IMR-90 (cell line): ENCODE results near the gene CYP2R1. TPM values are rescaled to one million over a fixed set of nuclear protein-coding genes. Genes with fewer than 3 reads are reported as not detected.
A peak's percentile ranks its signal among the peaks of the same experiment; 100 is the strongest.
"Not testable (repeated sequence)": the region's sequence is repeated elsewhere in the genome, so short reads cannot be mapped to it uniquely, and the experiment has no call there.

Experiments used
- ATAC-seq: fragments of 200-7000 bp; cut with Tn5 transposase; 2 replicates; pipeline ENCODE4 v1.9.1; 2020; ENCODE audit warnings: low read depth, mild to moderate bottlenecking, moderate library complexity
- BruUV-seq: library from RNA; stranded (reverse); fragments of 400-500 nt; replicated peaks from 2 replicates; lab custom pipeline; 2021; lab: Mats Ljungman, UMichigan
- CTCF ChIA-PET: fragments of 300-600 bp; formaldehyde crosslinking; extraction: SDS; loops from one replicate; lab custom pipeline; 2021; ENCODE audit warnings: antibody characterized with exemption; lab: Yijun Ruan, JAX
- POLR2A ChIA-PET: fragments of 300-600 bp; sonication (Branson Sonifier 250); formaldehyde crosslinking; loops from one replicate; lab custom pipeline; 2022; ENCODE audit warnings: antibody characterized with exemption; ENCODE audit not compliant: unreplicated experiment; lab: Charles Lee
- DNase-seq: peaks from one replicate; pipeline ENCODE4 v3.0.0; 2013
- H2AFZ ChIP-seq: replicated peaks from 2 replicates; pipeline ENCODE3; 2013; ENCODE audit warnings: low read length, mild to moderate bottlenecking; ENCODE audit not compliant: poor library complexity
- H2AK5ac ChIP-seq: 2 replicates; pipeline ENCODE4 v1.6.1; 2013; ENCODE audit warnings: low read depth, low read length, inconsistent platforms
- H2AK9ac ChIP-seq: replicated peaks from 2 replicates; pipeline ENCODE3; 2013; ENCODE audit warnings: mild to moderate bottlenecking, low read depth, low read length, moderate library complexity; ENCODE audit not compliant: poor library complexity
- H2BK120ac ChIP-seq: 2 replicates; pipeline ENCODE4 v1.6.1; 2013; ENCODE audit warnings: low read depth, low read length, inconsistent platforms
- H2BK15ac ChIP-seq: 3 replicates; pipeline ENCODE4 v1.6.1; 2013; ENCODE audit warnings: low read depth, low read length, inconsistent platforms
- H2BK20ac ChIP-seq: 2 replicates; pipeline ENCODE4 v1.6.1; 2013; ENCODE audit warnings: low read depth, mild to moderate bottlenecking, inconsistent platforms, low read length, moderate library complexity
- H2BK5ac ChIP-seq: 2 replicates; pipeline ENCODE4 v1.6.1; 2013; ENCODE audit warnings: mild to moderate bottlenecking, low read depth, low read length, inconsistent platforms; ENCODE audit not compliant: poor library complexity, severe bottlenecking
- H3K14ac ChIP-seq: replicated peaks from 2 replicates; pipeline ENCODE4 v1.6.1; 2013; ENCODE audit warnings: low read depth, low read length, inconsistent platforms
- H3K18ac ChIP-seq: 2 replicates; pipeline ENCODE4 v1.6.1; 2013; ENCODE audit warnings: low read depth, low read length, control low read depth
- H3K23ac ChIP-seq: 2 replicates; pipeline ENCODE4 v1.6.1; 2013; ENCODE audit warnings: low read depth, low read length, inconsistent platforms
- H3K27ac ChIP-seq: 2 replicates; pipeline ENCODE4 v1.5.1; 2013; ENCODE audit warnings: mild to moderate bottlenecking, control low read depth, low read length; ENCODE audit not compliant: insufficient read depth
- H3K27me3 ChIP-seq: 2 replicates; pipeline ENCODE4 v1.6.1; 2013; ENCODE audit warnings: low read length; ENCODE audit not compliant: control insufficient read depth, insufficient read depth
- H3K36me3 ChIP-seq: 2 replicates; pipeline ENCODE4 v1.6.1; 2013; ENCODE audit warnings: low read length, mixed read lengths; ENCODE audit not compliant: control insufficient read depth, insufficient read depth
- H3K4ac ChIP-seq: 2 replicates; pipeline ENCODE4 v1.6.1; 2013; ENCODE audit warnings: low read depth, low read length, inconsistent platforms
- H3K4me1 ChIP-seq: 2 replicates; pipeline ENCODE4 v1.6.1; 2013; ENCODE audit warnings: low read length, mixed read lengths; ENCODE audit not compliant: control insufficient read depth, insufficient read depth
- H3K4me2 ChIP-seq: 2 replicates; pipeline ENCODE4 v1.6.1; 2013; ENCODE audit warnings: low read depth, mild to moderate bottlenecking, control low read depth, low read length, moderate library complexity
- H3K4me3 ChIP-seq: 2 replicates; pipeline ENCODE4 v1.5.1; 2013; ENCODE audit warnings: low read depth, mild to moderate bottlenecking, control low read depth, low read length, moderate library complexity; ENCODE audit not compliant: insufficient read depth
- H3K56ac ChIP-seq: 2 replicates; pipeline ENCODE4 v1.6.1; 2013; ENCODE audit warnings: low read length, inconsistent platforms; ENCODE audit not compliant: insufficient read depth; ENCODE audit errors: extremely low read depth
- H3K79me1 ChIP-seq, 2 experiments: 2 replicates each; pipeline ENCODE4 v1.6.1; 2013; ENCODE audit warnings: low read length in 2 of 2, inconsistent platforms in 1 of 2, low read depth in 1 of 2
- H3K9ac ChIP-seq: 2 replicates; pipeline ENCODE4 v1.6.1; 2013; ENCODE audit warnings: low read depth, low read length, control low read depth
- H3K9me1 ChIP-seq: 2 replicates; pipeline ENCODE4 v1.6.1; 2013; ENCODE audit warnings: low read length, inconsistent platforms; ENCODE audit not compliant: insufficient read depth
- H3K9me3 ChIP-seq: 2 replicates; pipeline ENCODE4 v1.6.1; 2013; ENCODE audit warnings: low read length; ENCODE audit not compliant: control insufficient read depth, insufficient read depth
- H4K20me1 ChIP-seq: 2 replicates; pipeline ENCODE4 v1.6.1; 2013; ENCODE audit warnings: low read length, inconsistent platforms; ENCODE audit not compliant: insufficient read depth
- H4K5ac ChIP-seq: 2 replicates; pipeline ENCODE4 v1.6.1; 2013; ENCODE audit warnings: mild to moderate bottlenecking, low read depth, low read length, control low read depth
- H4K8ac ChIP-seq, 2 experiments: 2 replicates each; pipeline ENCODE4 v1.6.1; 2013; ENCODE audit warnings: low read depth in 2 of 2, low read length in 2 of 2, control low read depth in 1 of 2, inconsistent platforms in 1 of 2
- H4K91ac ChIP-seq: 2 replicates; pipeline ENCODE4 v1.6.1; 2013; ENCODE audit warnings: low read depth, low read length, inconsistent platforms; ENCODE audit not compliant: insufficient read depth
- CEBPB ChIP-seq: IDR thresholded peaks from 2 replicates; pipeline ENCODE4 v1.6.1; 2012; ENCODE audit warnings: low read depth, low read length, improper control_type of control experiment
- POLR2A ChIP-seq: IDR thresholded peaks from 2 replicates; pipeline ENCODE4 v1.6.1; 2012; ENCODE audit warnings: mild to moderate bottlenecking, low read depth, low read length
- WGBS, 2 experiments: methylation state at CpG; one replicate each; pipeline versions ENCODE4 v1.1.5 to v1.1.7; 2013; ENCODE audit warnings: missing lambda C conversion rate in 2 of 2; ENCODE audit not compliant: insufficient read length in 1 of 2; ENCODE audit errors: extremely low coverage in 2 of 2; 5-methylcytosine and 5-hydroxymethylcytosine counted together
- dilution Hi-C: fragments of 300-500 bp; cut with HindIII; formaldehyde crosslinking; loops from one replicate; pipeline ENCODE4 v1.14.3; 2018; ENCODE audit warnings: low sequenced_read_pairs; ENCODE audit not compliant: unreplicated experiment
- in situ Hi-C: fragments of 300-500 bp; cut with MboI; formaldehyde crosslinking; loops from 3 replicates; pipeline ENCODE4 v1.14.3; 2019; ENCODE audit warnings: low sequenced_read_pairs, inconsistent platforms, mixed read lengths
- intact Hi-C: fragments of 100-400 bp; cut with micrococcal nuclease; formaldehyde crosslinking; loops from 2 replicates; pipeline ENCODE4 v1.10.0; 2022
- polyA plus RNA-seq, 3 experiments: library from polyadenylated mRNA; depleted of rRNA; stranded (reverse); fragments of >200 nt; gene quantifications; 2 replicates each; pipeline ENCODE4 v1.2.3, GENCODE V29; 2012; ENCODE audit warnings: low replicate concordance in 1 of 3
- total RNA-seq: library from RNA; depleted of rRNA; stranded (reverse); fragments of >200 nt; gene quantifications from 2 replicates; pipeline ENCODE4 v1.2.3, GENCODE V29; 2012
- TF ChIP-seq, protein P1 (sequence below): fragments of 150-350 bp; IDR thresholded peaks from 2 replicates; pipeline ENCODE4 v1.6.1; 2016; ENCODE audit warnings: low read depth, mild to moderate bottlenecking, low read length, moderate library complexity, borderline replicate concordance

Gene CYP2R1
- total and polyA plus RNA-seq, 2 of the 4 experiments (the other 2 are of a cell fraction), result 4.7 to 5.2 TPM

DNA sequence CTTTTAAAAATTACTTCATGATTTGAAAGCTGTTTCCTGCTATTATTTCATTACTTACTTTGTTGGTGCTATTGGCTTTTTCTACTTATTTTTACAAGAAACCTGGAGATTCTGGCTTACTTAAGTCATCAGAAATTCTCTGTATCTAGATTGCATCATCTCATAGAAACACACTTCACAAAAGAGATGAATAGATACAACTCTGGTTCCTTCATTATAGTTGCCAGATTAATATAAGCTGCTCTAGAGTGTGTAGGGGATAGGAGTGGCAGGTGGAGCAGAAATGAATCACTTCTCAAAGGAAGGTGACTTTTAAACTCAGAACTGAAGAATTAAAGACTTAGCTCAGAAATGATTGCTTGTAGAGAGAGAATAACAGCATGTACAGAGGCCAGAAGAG, 20.0 kb downstream of the CYP2R1 start:
- ATAC-seq (no peak), DNase-seq (peak; percentile 22)

DNA sequence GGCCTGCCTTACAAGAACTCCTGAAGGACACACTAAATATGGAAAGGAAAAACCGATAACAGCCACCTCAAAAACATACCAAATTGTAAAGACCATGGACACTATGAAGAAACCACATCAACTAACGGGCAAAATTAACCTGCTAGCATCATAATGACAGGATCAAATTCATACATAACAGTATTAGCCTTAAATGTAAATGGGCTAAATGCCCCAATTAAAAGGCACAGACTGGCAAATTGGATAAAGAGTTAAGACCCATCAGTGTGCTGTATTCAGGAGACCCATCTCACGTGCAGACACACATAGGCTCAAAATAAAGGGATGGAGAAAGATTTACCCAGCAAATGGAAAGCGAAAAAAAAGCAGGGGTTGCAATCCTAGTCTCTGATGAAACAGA, 28.3 kb downstream of the CYP2R1 start:
- H3K36me3 ChIP-seq, H3K4ac ChIP-seq, H2BK20ac ChIP-seq, H2AFZ ChIP-seq, H3K79me1 ChIP-seq, dilution Hi-C loops, H3K23ac ChIP-seq, H3K27ac ChIP-seq, H3K9me1 ChIP-seq, H4K20me1 ChIP-seq, H4K8ac ChIP-seq, POLR2A ChIA-PET, H3K4me3 ChIP-seq, H2AK5ac ChIP-seq, H3K56ac ChIP-seq, H3K9ac ChIP-seq, H2AK9ac ChIP-seq, intact Hi-C loops, H3K4me1 ChIP-seq, H2BK120ac ChIP-seq, H2BK5ac ChIP-seq, ATAC-seq, H3K14ac ChIP-seq, H4K91ac ChIP-seq, BruUV-seq, H3K4me2 ChIP-seq, DNase-seq, H3K27me3 ChIP-seq, in situ Hi-C loops, H4K5ac ChIP-seq, H3K18ac ChIP-seq, H2BK15ac ChIP-seq, CTCF ChIA-PET, H3K9me3 ChIP-seq: not testable (repeated sequence)
- no CpG with 5 or more reads among the region's 4 CpGs for WGBS, 2 experiments

More for the DNA sequence above, 20.0 kb downstream of the CYP2R1 start:
- CTCF ChIA-PET, result no interaction called here
- no peak overlapping the region for H2AK5ac ChIP-seq
- dilution Hi-C loops, result no loop called here
- H2BK120ac ChIP-seq, result no peak overlapping the region
- H3K18ac ChIP-seq, result no peak overlapping the region
- H4K8ac ChIP-seq, result no peak overlapping the region
- H3K23ac ChIP-seq, result no peak overlapping the region
- POLR2A ChIA-PET, result no interaction called here
- no peak overlapping the region for H3K4me3 ChIP-seq
- BruUV-seq, result no TSS peak
- no peak overlapping the region for H3K9ac ChIP-seq
- no peak overlapping the region for H2BK20ac ChIP-seq
- no peak overlapping the region for H3K4me2 ChIP-seq
- H3K14ac ChIP-seq, result no peak overlapping the region
- no peak overlapping the region for H3K4ac ChIP-seq
- H3K4me1 ChIP-seq, result no peaks in the 10 kb centered on the region
- H4K20me1 ChIP-seq, result no peaks in the 10 kb centered on the region
- TF ChIP-seq, protein P1, sequence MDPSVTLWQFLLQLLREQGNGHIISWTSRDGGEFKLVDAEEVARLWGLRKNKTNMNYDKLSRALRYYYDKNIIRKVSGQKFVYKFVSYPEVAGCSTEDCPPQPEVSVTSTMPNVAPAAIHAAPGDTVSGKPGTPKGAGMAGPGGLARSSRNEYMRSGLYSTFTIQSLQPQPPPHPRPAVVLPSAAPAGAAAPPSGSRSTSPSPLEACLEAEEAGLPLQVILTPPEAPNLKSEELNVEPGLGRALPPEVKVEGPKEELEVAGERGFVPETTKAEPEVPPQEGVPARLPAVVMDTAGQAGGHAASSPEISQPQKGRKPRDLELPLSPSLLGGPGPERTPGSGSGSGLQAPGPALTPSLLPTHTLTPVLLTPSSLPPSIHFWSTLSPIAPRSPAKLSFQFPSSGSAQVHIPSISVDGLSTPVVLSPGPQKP, result no peak
- TF ChIP-seq POLR2A (no peak), CEBPB (peak; percentile 67)
- no peaks in the 10 kb centered on the region for H3K36me3 ChIP-seq
- no peak overlapping the region for H2AK9ac ChIP-seq
- H3K56ac ChIP-seq, result no peak overlapping the region
- no peak overlapping the region for H3K27ac ChIP-seq
- H3K79me1 ChIP-seq, result no peaks in the 10 kb centered on the region
- in situ Hi-C loops, result no loop called here
- no peaks in the 10 kb centered on the region for H3K9me1 ChIP-seq
- H3K27me3 ChIP-seq, result no peaks in the 10 kb centered on the region
- no peak overlapping the region for H4K91ac ChIP-seq
- no peak overlapping the region for H2AFZ ChIP-seq
- H3K9me3 ChIP-seq, result no peaks in the 10 kb centered on the region
- H2BK5ac ChIP-seq, result no peak overlapping the region
- no peak overlapping the region for H2BK15ac ChIP-seq
- intact Hi-C loops, result no loop called here
- no peak overlapping the region for H4K5ac ChIP-seq
